GM21367 (cell line): ENCODE data around the gene ASH1L.
"Not testable (repeated sequence)": the region's sequence is repeated elsewhere in the genome, so short reads cannot be mapped to it uniquely, and the experiment has no call there.

ENCODE experiments used
- ATAC-seq: cut with Tn5 transposase; IDR thresholded peaks from one replicate; pipeline ENCODE4 v1.9.1; 2021; ENCODE audit not compliant: unreplicated experiment

The ASH1L gene

GRCh38 chr1:155309423-155310021 lies 253.1 kb downstream of the ASH1L start:
- ATAC-seq, result no peak

- ATAC-seq, result peak; percentile 88
Measured at GRCh38 chr1:155308493-155309422, 253.8 kb downstream of the ASH1L start, which contains the start of gene FDPS. FDPS (plus strand) TSS chr1:155308866; CDS start chr1:155309790, 924 bp downstream.

GRCh38 chr1:155307247-155307740 lies 255.3 kb downstream of the ASH1L start:
- ATAC-seq, result no peak

GRCh38 chr1:155305881-155306391 lies 256.7 kb downstream of the ASH1L start:
- ATAC-seq, result no peak

GRCh38 chr1:155304558-155305063 lies 258.0 kb downstream of the ASH1L start:
- no peak for ATAC-seq

GRCh38 chr1:155301342-155301841 lies 261.2 kb downstream of the ASH1L start, which contains the start of gene PKLR:
PKLR (minus strand) TSS chr1:155301438; CDS start chr1:155301395, 43 bp downstream.
- no peak for ATAC-seq

GRCh38 chr1:155300553-155301329 lies 261.9 kb downstream of the ASH1L start:
- ATAC-seq, result no peak

GRCh38 chr1:155300024-155300423 lies 262.6 kb downstream of the ASH1L start:
- ATAC-seq, result no peak

- ATAC-seq, result no peak
Measured at GRCh38 chr1:155297384-155297783, 265.2 kb downstream of the ASH1L start.

- no peak for ATAC-seq
Measured at GRCh38 chr1:155296661-155297060, 265.9 kb downstream of the ASH1L start.

- no peak for ATAC-seq
Measured at GRCh38 chr1:155295942-155296267, 266.7 kb downstream of the ASH1L start.

GRCh38 chr1:155295183-155295941 lies 267.2 kb downstream of the ASH1L start:
- ATAC-seq, result no peak

- ATAC-seq, result no peak
Measured at GRCh38 chr1:155294520-155295182, 268.0 kb downstream of the ASH1L start.

- no peak for ATAC-seq
Measured at GRCh38 chr1:155293086-155293749, 269.4 kb downstream of the ASH1L start.

GRCh38 chr1:155291006-155291405 lies 271.6 kb downstream of the ASH1L start:
- not testable (repeated sequence) for ATAC-seq

GRCh38 chr1:155287987-155288543 lies 274.5 kb downstream of the ASH1L start:
- ATAC-seq, result no peak

GRCh38 chr1:155286544-155286943 lies 276.1 kb downstream of the ASH1L start:
- ATAC-seq, result no peak

- ATAC-seq, result no peak
Measured at GRCh38 chr1:155285631-155286044, 277.0 kb downstream of the ASH1L start.
